ENCODE data around the gene SNRPB2.

The SNRPB2 gene

GRCh38 chr20:16711661-16712258 is 18.1 kb upstream of the SNRPB2 start:
- Mint-ChIP-seq H3K9me3 (ENCODE audit: low read depth) (no peaks in the 10 kb centered on the region), H3K36me3 (no peaks in the 10 kb centered on the region), H3K4me3 (no peak overlapping the region), H3K27me3 (peaks cover 12% of the 10 kb centered on the region), H3K4me1 (ENCODE audit: low read depth) (peaks cover 27% of the 10 kb centered on the region), H3K27ac (no peak overlapping the region)

- no peak overlapping the region for H3K4me3 Mint-ChIP-seq
- H3K36me3 Mint-ChIP-seq, result no peaks in the 10 kb centered on the region
- H3K27me3 Mint-ChIP-seq, result peaks cover 12% of the 10 kb centered on the region
- H3K4me1 Mint-ChIP-seq (ENCODE audit: low read depth), result peaks cover 26% of the 10 kb centered on the region
- no peaks in the 10 kb centered on the region for H3K9me3 Mint-ChIP-seq (ENCODE audit: low read depth)
- no peak overlapping the region for H3K27ac Mint-ChIP-seq
Measured at GRCh38 chr20:16712511-16712947, 17.3 kb upstream of the SNRPB2 start.

GRCh38 chr20:16713066-16713465 is 16.8 kb upstream of the SNRPB2 start:
- Mint-ChIP-seq H3K9me3 (ENCODE audit: low read depth) (no peaks in the 10 kb centered on the region), H3K27me3 (peaks cover 14% of the 10 kb centered on the region), H3K4me3 (no peak overlapping the region), H3K36me3 (no peaks in the 10 kb centered on the region), H3K27ac (no peak overlapping the region), H3K4me1 (ENCODE audit: low read depth) (peaks cover 20% of the 10 kb centered on the region)

GRCh38 chr20:16714242-16714641 is 15.6 kb upstream of the SNRPB2 start:
- H3K4me3 Mint-ChIP-seq, result no peak overlapping the region

GRCh38 chr20:16714751-16715150 is 15.1 kb upstream of the SNRPB2 start:
- peaks cover 18% of the 10 kb centered on the region for H3K27me3 Mint-ChIP-seq
- H3K36me3 Mint-ChIP-seq, result no peaks in the 10 kb centered on the region

More at GRCh38 chr20:16714242-16714641, 15.6 kb upstream of the SNRPB2 start:
- H3K27me3 Mint-ChIP-seq, result peaks cover 18% of the 10 kb centered on the region
- no peak overlapping the region for H3K27ac Mint-ChIP-seq
- no peaks in the 10 kb centered on the region for H3K9me3 Mint-ChIP-seq (ENCODE audit: low read depth)
- H3K4me1 Mint-ChIP-seq (ENCODE audit: low read depth), result peaks cover 8% of the 10 kb centered on the region
- H3K36me3 Mint-ChIP-seq, result no peaks in the 10 kb centered on the region

GRCh38 chr20:16719421-16719820 is 10.4 kb upstream of the SNRPB2 start:
- Mint-ChIP-seq H3K4me3 (no peak overlapping the region), H3K27ac (no peak overlapping the region), H3K9me3 (ENCODE audit: low read depth) (no peaks in the 10 kb centered on the region), H3K36me3 (peaks cover 2% of the 10 kb centered on the region), H3K4me1 (ENCODE audit: low read depth) (no peaks in the 10 kb centered on the region), H3K27me3 (peaks cover 22% of the 10 kb centered on the region)

More at GRCh38 chr20:16714751-16715150, 15.1 kb upstream of the SNRPB2 start:
- Mint-ChIP-seq H3K4me1 (ENCODE audit: low read depth) (peaks cover 3% of the 10 kb centered on the region), H3K9me3 (ENCODE audit: low read depth) (no peaks in the 10 kb centered on the region), H3K27ac (no peak overlapping the region), H3K4me3 (no peak overlapping the region)

GRCh38 chr20:16729080-16729479 is 746 bp upstream of the SNRPB2 start:
- Mint-ChIP-seq H3K36me3 (peaks cover 15% of the 10 kb centered on the region), H3K9me3 (ENCODE audit: low read depth) (peaks cover 8% of the 10 kb centered on the region), H3K4me1 (ENCODE audit: low read depth) (peaks cover 40% of the 10 kb centered on the region), H3K27me3 (peaks cover 20% of the 10 kb centered on the region), H3K4me3 (peak overlapping the region; percentile 99), H3K27ac (peak overlapping the region; percentile 99)

GRCh38 chr20:16732506-16733152 is 2.8 kb downstream of the SNRPB2 start:
- H3K4me1 Mint-ChIP-seq (ENCODE audit: low read depth), result peaks cover 61% of the 10 kb centered on the region
- H3K27me3 Mint-ChIP-seq, result peaks cover 4% of the 10 kb centered on the region
- H3K4me3 Mint-ChIP-seq, result peak overlapping the region; percentile 48
- H3K27ac Mint-ChIP-seq, result peak overlapping the region; percentile 70
- peaks cover 8% of the 10 kb centered on the region for H3K9me3 Mint-ChIP-seq (ENCODE audit: low read depth)
- peaks cover 14% of the 10 kb centered on the region for H3K36me3 Mint-ChIP-seq

- Mint-ChIP-seq H3K27me3 (no peaks in the 10 kb centered on the region), H3K36me3 (peaks cover 4% of the 10 kb centered on the region), H3K27ac (no peak overlapping the region), H3K9me3 (ENCODE audit: low read depth) (no peaks in the 10 kb centered on the region), H3K4me3 (no peak overlapping the region), H3K4me1 (ENCODE audit: low read depth) (peaks cover 8% of the 10 kb centered on the region)
Measured at GRCh38 chr20:16740365-16741072, 10.7 kb downstream of the SNRPB2 start.

GRCh38 chr20:16744178-16744807 is 14.5 kb downstream of the SNRPB2 start:
- Mint-ChIP-seq H3K4me3 (no peak overlapping the region), H3K4me1 (ENCODE audit: low read depth) (peaks cover under 1% of the 10 kb centered on the region), H3K9me3 (ENCODE audit: low read depth) (no peaks in the 10 kb centered on the region)

GRCh38 chr20:16745204-16745603 is 15.4 kb downstream of the SNRPB2 start:
- Mint-ChIP-seq H3K27ac (no peak overlapping the region), H3K4me1 (ENCODE audit: low read depth) (no peaks in the 10 kb centered on the region), H3K36me3 (peaks cover 4% of the 10 kb centered on the region), H3K4me3 (no peak overlapping the region), H3K27me3 (no peaks in the 10 kb centered on the region), H3K9me3 (ENCODE audit: low read depth) (no peaks in the 10 kb centered on the region)

More at GRCh38 chr20:16744178-16744807, 14.5 kb downstream of the SNRPB2 start:
- H3K36me3 Mint-ChIP-seq, result peaks cover 4% of the 10 kb centered on the region
- H3K27ac Mint-ChIP-seq, result no peak overlapping the region
- H3K27me3 Mint-ChIP-seq, result no peaks in the 10 kb centered on the region

GRCh38 chr20:16747291-16747811 is 17.5 kb downstream of the SNRPB2 start:
- Mint-ChIP-seq H3K27ac (no peak overlapping the region), H3K4me1 (ENCODE audit: low read depth) (peaks cover 3% of the 10 kb centered on the region), H3K36me3 (no peaks in the 10 kb centered on the region), H3K9me3 (ENCODE audit: low read depth) (no peaks in the 10 kb centered on the region), H3K27me3 (no peaks in the 10 kb centered on the region), H3K4me3 (no peak overlapping the region)

- no peaks in the 10 kb centered on the region for H3K9me3 Mint-ChIP-seq (ENCODE audit: low read depth)
- no peaks in the 10 kb centered on the region for H3K27me3 Mint-ChIP-seq
- no peak within 1 kb of the TSS for H3K27ac Mint-ChIP-seq
- peaks cover 3% of the 10 kb centered on the region for H3K4me1 Mint-ChIP-seq (ENCODE audit: low read depth)
- no peaks in the 10 kb centered on the region for H3K36me3 Mint-ChIP-seq
- no peak within 1 kb of the TSS for H3K4me3 Mint-ChIP-seq
Measured at GRCh38 chr20:16748308-16748900, 18.6 kb downstream of the SNRPB2 start, which contains the start of gene OTOR. Gene OTOR (plus strand): TSS chr20:16748358. CDS start chr20:16748402, 44 bp downstream.

GRCh38 chr20:16749573-16749972 is 19.7 kb downstream of the SNRPB2 start:
- Mint-ChIP-seq H3K36me3 (no peaks in the 10 kb centered on the region), H3K27me3 (no peaks in the 10 kb centered on the region), H3K27ac (no peak overlapping the region), H3K4me1 (ENCODE audit: low read depth) (peaks cover 3% of the 10 kb centered on the region), H3K4me3 (no peak overlapping the region), H3K9me3 (ENCODE audit: low read depth) (no peaks in the 10 kb centered on the region)

All from activated naive CD8-positive, alpha-beta T cell (primary cell).